BJ (cell line): ENCODE results near the gene ZNF93. TPM values are rescaled to one million over a fixed set of nuclear protein-coding genes. Genes with fewer than 3 reads are reported as not detected.
"Not testable (repeated sequence)": the region's sequence is repeated elsewhere in the genome, so short reads cannot be mapped to it uniquely, and the experiment has no call there.

ENCODE experiments used
- CTCF ChIA-PET: fragments of 350-600 bp; formaldehyde crosslinking; extraction: SDS; loops from one replicate; lab custom pipeline; 2021; ENCODE audit warnings: antibody characterized with exemption, inconsistent platforms; lab: Yijun Ruan, JAX
- POLR2A ChIA-PET: fragments of 300-600 bp; sonication (Branson Sonifier 250); formaldehyde crosslinking; extraction: SDS; loops from one replicate; lab custom pipeline; 2021; ENCODE audit warnings: antibody characterized with exemption; lab: Charles Lee
- DNase-seq: peaks from one replicate; pipeline ENCODE4 v3.0.0-alpha.2; 2011; ENCODE audit warnings: low read depth
- H3K27me3 ChIP-seq: 2 replicates; pipeline ENCODE4 v1.6.0; 2011; ENCODE audit warnings: low read length; ENCODE audit not compliant: control insufficient read depth, insufficient read depth
- H3K36me3 ChIP-seq: 2 replicates; pipeline ENCODE4 v1.5.1; 2011; ENCODE audit warnings: low read length; ENCODE audit not compliant: control insufficient read depth, insufficient read depth
- H3K4me3 ChIP-seq: 2 replicates; pipeline ENCODE4 v1.5.1; 2011; ENCODE audit warnings: low read depth, mild to moderate bottlenecking, control low read depth, low read length
- CTCF ChIP-seq: IDR thresholded peaks from 2 replicates; pipeline ENCODE4 v1.5.1; 2011; ENCODE audit warnings: low read depth, mild to moderate bottlenecking, control low read depth, inconsistent platforms, low read length, moderate library complexity; ENCODE audit not compliant: insufficient read depth
- polyA plus RNA-seq: library from polyadenylated mRNA; depleted of rRNA; stranded (reverse); fragments of >200 nt; gene quantifications from 2 replicates; pipeline ENCODE4 v1.2.3, GENCODE V29; 2011

The ZNF93 gene
- polyA plus RNA-seq, 1 experiment = 4.3 TPM

DNA sequence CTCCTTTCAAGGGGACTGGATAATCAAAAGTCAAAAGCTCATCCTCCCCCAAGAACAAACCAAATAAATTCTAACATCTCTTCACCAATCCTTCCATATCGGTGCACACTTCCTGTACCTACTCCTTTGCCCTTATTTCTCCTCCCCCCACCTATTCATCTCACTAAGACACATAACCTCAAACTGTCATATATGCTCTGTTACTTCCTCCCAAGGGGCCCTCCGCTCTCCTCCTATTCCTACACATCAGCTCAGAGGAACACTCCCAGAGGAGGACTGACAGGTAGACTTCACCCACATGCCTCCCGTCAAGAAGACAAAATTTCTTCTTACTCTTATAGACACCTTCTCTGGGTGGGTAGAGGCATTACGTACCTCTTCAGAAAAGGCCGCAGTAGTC is 48.1 kb downstream of the ZNF93 start:
- Histone ChIP-seq H3K36me3 (no peaks in the 10 kb centered on the region), H3K27me3 (no peaks in the 10 kb centered on the region), H3K4me3 (no peak overlapping the region)
- CTCF ChIA-PET = no interaction called here
- no peak for TF ChIP-seq CTCF
- POLR2A ChIA-PET = no interaction called here
- no peak for DNase-seq

GRCh38 chr19:19955208-19955607 is 54.5 kb downstream of the ZNF93 start:
- POLR2A ChIA-PET = no interaction called here
- DNase-seq = no peak
- H3K36me3 ChIP-seq = no peaks in the 10 kb centered on the region
- no peak overlapping the region for H3K4me3 ChIP-seq
- H3K27me3 ChIP-seq = no peaks in the 10 kb centered on the region
- CTCF ChIA-PET = interaction anchor here (0.7 kb wide), 1 partner anchor 426 kb away, joined by 3 read pairs; no protein-coding TSS in a partner anchor
- TF ChIP-seq CTCF = no peak

DNA sequence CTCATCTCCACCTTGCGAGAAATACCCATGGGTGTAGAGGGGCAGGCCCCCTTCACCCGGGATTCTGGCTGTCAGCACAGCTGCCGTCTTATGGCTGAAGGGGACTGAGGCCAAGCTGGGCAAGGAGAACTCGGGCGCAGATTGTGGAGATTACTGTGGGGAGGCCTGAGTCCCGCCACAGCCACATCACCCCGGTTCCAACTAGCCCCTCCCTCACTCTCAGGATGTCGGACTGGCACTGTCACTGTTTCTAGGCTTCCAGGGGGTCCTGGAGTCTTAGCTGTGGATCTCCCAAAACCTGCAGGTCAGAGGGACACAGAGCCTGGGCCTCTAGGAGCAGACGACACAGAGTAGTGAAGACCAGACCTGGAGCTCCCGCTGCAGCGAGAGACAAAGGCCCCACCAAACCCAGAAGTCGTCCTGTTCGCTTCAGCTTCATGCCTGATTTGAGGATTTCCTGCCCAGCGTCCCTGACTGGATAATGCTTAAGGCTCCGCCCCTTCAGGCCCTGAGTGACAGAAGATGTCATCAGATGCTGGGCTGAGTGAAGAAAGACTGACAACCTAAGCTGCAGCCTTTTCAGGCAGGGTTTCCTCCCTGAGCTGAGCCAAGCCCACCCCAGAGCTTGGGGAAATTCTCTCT is 55.8 kb downstream of the ZNF93 start:
- TF ChIP-seq CTCF = no peak
- ChIA-PET POLR2A (no interaction called here), CTCF (interaction anchor here (0.8 kb wide), 1 partner anchor 424 kb away, joined by 4 read pairs; no protein-coding TSS in a partner anchor)
- no peak overlapping the region for H3K4me3 ChIP-seq
- H3K27me3 ChIP-seq = no peaks in the 10 kb centered on the region
- no peak for DNase-seq
- no peaks in the 10 kb centered on the region for H3K36me3 ChIP-seq

- H3K4me3 ChIP-seq, DNase-seq, H3K36me3 ChIP-seq, POLR2A ChIA-PET, CTCF ChIA-PET, H3K27me3 ChIP-seq: not testable (repeated sequence)
These were observed 57.0 kb downstream of the ZNF93 start for GRCh38 chr19:19957766-19958165.

- H3K36me3 ChIP-seq, DNase-seq, H3K4me3 ChIP-seq, POLR2A ChIA-PET, H3K27me3 ChIP-seq: not testable (repeated sequence)
- CTCF ChIA-PET = interaction anchor here (1.0 to 2.5 kb wide), 5 partner anchors 29 to 427 kb away, joined by 3 to 9 read pairs (median 3); partner anchors contain the start of gene ZNF101
- peak; percentile 58 for TF ChIP-seq CTCF
These were observed 58.5 kb downstream of the ZNF93 start for GRCh38 chr19:19959151-19959799.

DNA sequence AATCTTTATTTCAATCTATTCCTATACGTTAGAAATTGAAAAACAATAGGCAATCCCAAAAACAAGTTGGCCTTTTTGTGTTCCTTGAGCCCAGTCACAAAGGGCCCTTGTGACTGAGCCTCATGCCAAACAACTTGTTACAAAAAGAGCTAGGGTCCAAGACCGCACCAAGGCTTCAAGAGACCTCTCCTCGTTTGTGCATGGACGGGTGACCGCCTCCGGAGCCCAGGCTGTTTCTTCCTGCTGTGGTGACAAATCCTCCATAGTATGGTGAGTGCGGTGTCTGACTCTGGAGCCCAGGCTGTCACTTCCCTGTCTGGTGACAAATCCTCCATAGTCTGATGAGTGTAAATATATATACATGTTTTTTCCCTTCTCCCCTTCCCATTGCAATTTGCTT is 63.7 kb downstream of the ZNF93 start:
- no peak for DNase-seq
- TF ChIP-seq CTCF = no peak
- H3K36me3 ChIP-seq = no peaks in the 10 kb centered on the region
- no peak overlapping the region for H3K4me3 ChIP-seq
- ChIA-PET CTCF (no interaction called here), POLR2A (no interaction called here)
- H3K27me3 ChIP-seq = no peaks in the 10 kb centered on the region

DNA sequence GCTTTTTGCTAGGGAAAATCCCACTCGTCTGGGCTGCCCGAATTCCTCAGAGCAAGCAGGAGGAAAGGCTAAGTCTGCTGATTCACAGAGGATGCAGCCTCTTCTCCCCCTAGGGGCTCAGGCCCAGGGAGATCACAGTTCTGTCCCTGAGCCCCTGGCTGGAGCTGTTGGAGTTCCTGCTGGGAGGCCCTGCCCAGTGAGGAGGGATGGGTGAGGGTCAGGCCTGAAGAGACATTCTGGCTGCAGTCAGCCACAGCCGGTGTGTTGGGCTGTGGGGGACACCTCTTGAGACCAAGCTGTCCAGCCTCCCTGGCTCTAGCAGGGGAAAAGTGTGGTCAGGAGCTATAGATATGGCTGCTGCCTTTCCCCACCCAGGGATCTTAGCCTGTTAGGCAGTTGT is 65.4 kb downstream of the ZNF93 start:
- CTCF ChIA-PET, H3K27me3 ChIP-seq, H3K4me3 ChIP-seq, POLR2A ChIA-PET, H3K36me3 ChIP-seq, DNase-seq: not testable (repeated sequence)
